Activated naive CD4-positive, alpha-beta T cell treated with anti-CD3 and anti-CD28 coated beads, Interleukin-2, amount 50 U/mL, for 16 hours (primary cell): Measurements from ENCODE around the gene GDF3.
"Not testable (repeated sequence)": the region's sequence is repeated elsewhere in the genome, so short reads cannot be mapped to it uniquely, and the experiment has no call there.

Experiments used
- DNase-seq: peaks from one replicate; pipeline ENCODE4 v3.0.0-alpha.2; 2020

Gene GDF3

GRCh38 chr12:7695566-7696197 is at the start of gene GDF3:
TSS of gene GDF3 (minus strand) at chr12:7695775. CDS start at chr12:7695728, 47 bp downstream.
- DNase-seq = no peak

- DNase-seq = no peak
These were observed 37.4 kb upstream of the GDF3 start for GRCh38 chr12:7732993-7733392.

- no peak for DNase-seq
These were observed 35.9 kb upstream of the GDF3 start for GRCh38 chr12:7731486-7731885.

GRCh38 chr12:7730984-7731383 is 35.4 kb upstream of the GDF3 start:
- not testable (repeated sequence) for DNase-seq

GRCh38 chr12:7729746-7730145 is 34.2 kb upstream of the GDF3 start:
- DNase-seq = no peak

- DNase-seq = no peak
These were observed 28.4 kb upstream of the GDF3 start for GRCh38 chr12:7723926-7724325.

- DNase-seq = no peak
These were observed 24.6 kb upstream of the GDF3 start for GRCh38 chr12:7719946-7720730.

- no peak for DNase-seq
These were observed 20.8 kb upstream of the GDF3 start for GRCh38 chr12:7716381-7716780.

GRCh38 chr12:7712841-7713442 is 17.4 kb upstream of the GDF3 start:
- no peak for DNase-seq

- no peak for DNase-seq
These were observed 15.6 kb upstream of the GDF3 start, which contains the start of gene DPPA3 for GRCh38 chr12:7711133-7711532. TSS of gene DPPA3 (plus strand) at chr12:7711433. CDS start at chr12:7711571, 138 bp downstream.

GRCh38 chr12:7709969-7710675 is 14.5 kb upstream of the GDF3 start:
- DNase-seq = no peak

GRCh38 chr12:7705846-7706245 is 10.3 kb upstream of the GDF3 start:
- no peak for DNase-seq

GRCh38 chr12:7695237-7695560 is 376 bp downstream of the GDF3 start:
- DNase-seq = no peak

- no peak for DNase-seq
These were observed 879 bp downstream of the GDF3 start for GRCh38 chr12:7694556-7695236.

- DNase-seq = no peak
These were observed 1.8 kb downstream of the GDF3 start for GRCh38 chr12:7693793-7694192.

GRCh38 chr12:7681535-7681934 is 14.0 kb downstream of the GDF3 start:
- DNase-seq = no peak

- DNase-seq = no peak
These were observed 16.1 kb downstream of the GDF3 start for GRCh38 chr12:7679251-7680045.

- DNase-seq = no peak
These were observed 16.8 kb downstream of the GDF3 start for GRCh38 chr12:7678744-7679143.

- not testable (repeated sequence) for DNase-seq
These were observed 18.1 kb downstream of the GDF3 start for GRCh38 chr12:7677432-7677888.

GRCh38 chr12:7675455-7675854 is 20.1 kb downstream of the GDF3 start:
- not testable (repeated sequence) for DNase-seq

GRCh38 chr12:7668171-7668570 is 27.4 kb downstream of the GDF3 start:
- no peak for DNase-seq

GRCh38 chr12:7667125-7667524 is 28.4 kb downstream of the GDF3 start:
- no peak for DNase-seq
